B cell (primary cell): Measurements from ENCODE around the gene MAPKAPK5. TPM values are rescaled to one million over a fixed set of nuclear protein-coding genes. Genes with fewer than 3 reads are reported as not detected.

Experiments used
- ATAC-seq: fragments of 200-7000 bp; cut with Tn5 transposase; one replicate; pipeline ENCODE4 v1.10.0; 2021; ENCODE audit warnings: low read depth, mild to moderate bottlenecking, moderate number of reproducible peaks, moderate library complexity
- CTCF ChIA-PET: fragments of 350-600 bp; sonication (Branson Sonifier 250); formaldehyde crosslinking; loops from one replicate; lab custom pipeline; 2021; ENCODE audit warnings: antibody characterized with exemption, inconsistent platforms; lab: Charles Lee
- POLR2A ChIA-PET: fragments of 350-600 bp; sonication (Branson Sonifier 250); formaldehyde crosslinking; loops from one replicate; lab custom pipeline; 2021; ENCODE audit warnings: antibody characterized with exemption; lab: Charles Lee
- DNase-seq: peaks from one replicate; pipeline ENCODE4 v3.0.0; 2013
- H2AFZ ChIP-seq: 2 replicates; pipeline ENCODE4 v1.6.1; 2012; ENCODE audit warnings: mild to moderate bottlenecking, low read depth, low read length; ENCODE audit not compliant: insufficient read depth, poor library complexity, severe bottlenecking
- H3K27ac ChIP-seq, 2 donors: 1 replicate in 1 of 2; 2 replicates in 1 of 2; pipeline ENCODE4 v1.5.1; 2012 to 2013; ENCODE audit warnings: low read length in 2 of 2, mild to moderate bottlenecking in 2 of 2, moderate library complexity in 1 of 2
- H3K27me3 ChIP-seq, 4 experiments: fragments of 200-600 bp in 1 of 4; sonication (generic) in 1 of 4; replicated peaks in 1 of 4; 1 replicate in 2 of 4; 2 replicates in 2 of 4; pipeline versions ENCODE4 v1.6.1 to v1.7.0; 2013 to 2016; ENCODE audit warnings: low read length in 3 of 4, mild to moderate bottlenecking in 2 of 4, mixed read lengths in 1 of 4, moderate library complexity in 1 of 4; ENCODE audit not compliant: insufficient read depth in 4 of 4, control insufficient read depth in 3 of 4; ENCODE audit errors: control extremely low read depth in 1 of 4
- H3K36me3 ChIP-seq, 2 experiments: replicated peaks in 1 of 2; 1 replicate in 1 of 2; 2 replicates in 1 of 2; pipeline versions ENCODE4 v1.6.1 to v1.7.1; 2013; ENCODE audit warnings: low read length in 1 of 2; ENCODE audit not compliant: insufficient read depth in 2 of 2, control insufficient read depth in 1 of 2; ENCODE audit errors: control extremely low read depth in 1 of 2, extremely low read depth in 1 of 2
- H3K4me1 ChIP-seq, 2 donors: fragments of 200-600 bp in 1 of 2; sonication (generic) in 1 of 2; 1 replicate in 1 of 2; 2 replicates in 1 of 2; pipeline versions ENCODE4 v1.5.1 to v1.6.1; 2013 to 2017; ENCODE audit warnings: low read length in 2 of 2; ENCODE audit not compliant: control insufficient read depth in 2 of 2, insufficient read depth in 2 of 2
- H3K4me2 ChIP-seq: replicated peaks from 2 replicates; pipeline ENCODE3; 2012; ENCODE audit warnings: mild to moderate bottlenecking, low read depth, low read length; ENCODE audit not compliant: poor library complexity, severe bottlenecking
- H3K4me3 ChIP-seq, 5 experiments: fragments of 200-600 bp in 1 of 5; sonication (generic) in 1 of 5; 1 replicate in 3 of 5; 2 replicates in 2 of 5; pipeline versions ENCODE4 v1.5.1 to v1.7.0; 2011 to 2016; ENCODE audit warnings: low read length in 4 of 5, mild to moderate bottlenecking in 4 of 5, low read depth in 2 of 5, control low read depth in 1 of 5, moderate library complexity in 1 of 5; ENCODE audit not compliant: insufficient read depth in 1 of 5; ENCODE audit errors: control extremely low read depth in 1 of 5, extremely low read depth in 1 of 5
- H3K79me2 ChIP-seq: fragments of 200-600 bp; sonication (generic); one replicate; pipeline ENCODE4 v1.6.0; 2016; ENCODE audit warnings: low read length; ENCODE audit not compliant: control insufficient read depth, insufficient read depth
- H3K9ac ChIP-seq: fragments of 200-600 bp; sonication (generic); 2 replicates; pipeline ENCODE4 v1.6.1; 2017; ENCODE audit warnings: mild to moderate bottlenecking, low read length, moderate library complexity
- H3K9me3 ChIP-seq, 3 donors: one replicate each; pipeline versions ENCODE4 v1.6.1 to v1.7.1; 2013; ENCODE audit warnings: low read length in 2 of 3; ENCODE audit not compliant: control insufficient read depth in 2 of 3, insufficient read depth in 1 of 3; ENCODE audit errors: control extremely low read depth in 1 of 3
- H4K20me1 ChIP-seq: 2 replicates; pipeline ENCODE4 v1.6.0; 2012; ENCODE audit warnings: mild to moderate bottlenecking, low read length; ENCODE audit not compliant: insufficient read depth, control insufficient read depth, poor library complexity, severe bottlenecking
- H3K27ac Mint-ChIP-seq: one replicate; pipeline ENCODE4 v1.8.0; 2021; ENCODE audit warnings: mixed read lengths
- H3K27me3 Mint-ChIP-seq: one replicate; pipeline ENCODE4 v1.8.0; 2021; ENCODE audit warnings: mixed read lengths
- H3K4me1 Mint-ChIP-seq: one replicate; pipeline ENCODE4 v1.8.0; 2021; ENCODE audit warnings: mixed read lengths
- H3K4me3 Mint-ChIP-seq: one replicate; pipeline ENCODE4 v1.8.0; 2021; ENCODE audit warnings: mixed read lengths
- H3K9me3 Mint-ChIP-seq: one replicate; pipeline ENCODE4 v1.8.0; 2022; ENCODE audit warnings: mixed read lengths; ENCODE audit not compliant: insufficient read depth
- CTCF ChIP-seq: fragments of 200-600 bp; IDR thresholded peaks from one replicate; pipeline ENCODE4 v1.8.0; 2022; ENCODE audit warnings: antibody characterized with exemption, mild to moderate bottlenecking
- EZH2 ChIP-seq: IDR thresholded peaks from 2 replicates; pipeline ENCODE4 v1.6.1; 2012; ENCODE audit warnings: borderline replicate concordance, low read depth, mild to moderate bottlenecking, moderate library complexity, low read length; ENCODE audit not compliant: insufficient read depth, poor library complexity, severe bottlenecking
- WGBS: methylation state at CpG from one replicate; pipeline ENCODE4 v1.1.5; 2013; ENCODE audit warnings: missing lambda C conversion rate; ENCODE audit not compliant: insufficient coverage; 5-methylcytosine and 5-hydroxymethylcytosine counted together
- intact Hi-C: fragments of 100-400 bp; cut with micrococcal nuclease; formaldehyde crosslinking; loops from one replicate; pipeline ENCODE4 v1.10.0; 2022
- polyA plus RNA-seq: library from polyadenylated mRNA; depleted of rRNA; stranded (reverse); fragments of >200 nt; gene quantifications from 2 replicates; pipeline ENCODE4 v1.2.3, GENCODE V29; 2012
- total RNA-seq, 2 donors: library from RNA; stranded (reverse); fragments of 120-200 nt in 1 of 2; gene quantifications; 1 replicate in 1 of 2; 2 replicates in 1 of 2; pipeline versions ENCODE4 v1.2.3 to v1.2.4, GENCODE V29; 2013 to 2022

MAPKAPK5 gene
- total and polyA plus RNA-seq, 2 donors (not counting 1 experiment from before 2014, with no cell fraction given) = 60.2 to 64.4 TPM

GRCh38 chr12:111840807-111841206, 1.2 kb upstream of the MAPKAPK5 start:
- ATAC-seq = no peak
- ChIA-PET POLR2A (interaction anchor here (0.9 to 1.5 kb wide), 2 partner anchors 28 to 44 kb away, joined by 3 read pairs; no protein-coding TSS in a partner anchor), CTCF (interaction anchor here (0.7 to 2.3 kb wide), 4 partner anchors 28 to 291 kb away, joined by 3 to 12 read pairs (median 4); no protein-coding TSS in a partner anchor)
- Histone ChIP-seq H3K4me1 (peaks cover 28 to 29% of the 10 kb centered on the region in 2 donors), H3K9me3 (no peaks in the 10 kb centered on the region), H3K27me3 (no peaks in the 10 kb centered on the region), H3K9ac (peak overlapping the region; percentile 93), H3K79me2 (peaks cover 52% of the 10 kb centered on the region), H3K4me3 (peak overlapping the region; percentile 81 to 99 (median 82)), H4K20me1 (peaks cover 8% of the 10 kb centered on the region), H3K27ac (peak overlapping the region; percentile 85 to 87), H3K4me2 (peak overlapping the region; percentile 96), H2AFZ (peak overlapping the region; percentile 92), H3K36me3 (peaks cover 0 to 9% of the 10 kb centered on the region in 2 experiments)
- TF ChIP-seq CTCF = no peak
- TF ChIP-seq EZH2 = no peak
- H3K4me1 Mint-ChIP-seq = peaks cover 44% of the 10 kb centered on the region
- DNase-seq = no peak
- intact Hi-C loops = loop anchor here (1.0 to 5.0 kb wide), 5 partner anchors 66 to 576 kb away; partner anchors contain the start of genes ACAD10, ALDH2, ATXN2 and PTPN11
- H3K27me3 Mint-ChIP-seq = no peaks in the 10 kb centered on the region
- H3K9me3 Mint-ChIP-seq = no peaks in the 10 kb centered on the region
- H3K27ac Mint-ChIP-seq = peak overlapping the region; percentile 99
- 35% methylated on average over 9 of the region's 11 CpGs for WGBS
- peak overlapping the region; percentile 94 for H3K4me3 Mint-ChIP-seq

- Histone ChIP-seq H3K4me1 (peaks cover 28 to 29% of the 10 kb centered on the region in 2 donors), H4K20me1 (peaks cover 8% of the 10 kb centered on the region), H3K4me2 (peak overlapping the region; percentile 96), H3K79me2 (peaks cover 57% of the 10 kb centered on the region), H2AFZ (peak overlapping the region; percentile 92), H3K27me3 (no peaks in the 10 kb centered on the region), H3K9ac (peak overlapping the region; percentile 93), H3K9me3 (no peaks in the 10 kb centered on the region), H3K36me3 (peaks cover 0 to 9% of the 10 kb centered on the region in 2 experiments), H3K27ac (peak overlapping the region; percentile 85 to 87), H3K4me3 (peak overlapping the region; percentile 81 to 99 (median 82))
- WGBS = 0% methylated on average over 6 of the region's 13 CpGs
- DNase-seq (no peak), ATAC-seq (no peak)
- Mint-ChIP-seq H3K4me3 (peak overlapping the region; percentile 94), H3K9me3 (no peaks in the 10 kb centered on the region), H3K27ac (peak overlapping the region; percentile 99), H3K4me1 (peaks cover 48% of the 10 kb centered on the region), H3K27me3 (no peaks in the 10 kb centered on the region)
- ChIA-PET CTCF (interaction anchor here (0.7 to 2.3 kb wide), 5 partner anchors 28 to 291 kb away, joined by 3 to 12 read pairs (median 3); partner anchors contain the start of genes ACAD10 and BRAP), POLR2A (interaction anchor here (0.8 to 1.5 kb wide), 6 partner anchors 28 to 580 kb away, joined by 3 to 5 read pairs (median 4); partner anchors contain the start of genes ACAD10 and BRAP)
- intact Hi-C loops = loop anchor here (1.0 to 5.0 kb wide), 5 partner anchors 66 to 576 kb away; partner anchors contain the start of genes ACAD10, ALDH2, ATXN2 and PTPN11
- no peak for TF ChIP-seq EZH2
- TF ChIP-seq CTCF = no peak
Measured at GRCh38 chr12:111841236-111841749, 735 bp upstream of the MAPKAPK5 start.
